GM23338 (cell line): Measurements from ENCODE around the gene CYB5RL. TPM values are rescaled to one million over a fixed set of nuclear protein-coding genes. Genes with fewer than 3 reads are reported as not detected.

Experiments used
- ATAC-seq: fragments of 200-7000 bp; cut with Tn5 transposase; 3 replicates; pipeline ENCODE4 v1.9.1; 2020
- DNase-seq: peaks from one replicate; pipeline ENCODE4 v3.0.0-alpha.2; 2015; ENCODE audit warnings: low spot score
- H2AFZ ChIP-seq: fragments of 200-600 bp; sonication (generic); 2 replicates; pipeline ENCODE4 v1.8.0; 2016; ENCODE audit warnings: antibody characterized with exemption, mild to moderate bottlenecking, moderate library complexity
- H3F3A ChIP-seq: fragments of 200-600 bp; sonication (generic); replicated peaks from 2 replicates; pipeline ENCODE4 v1.8.0; 2017; ENCODE audit warnings: antibody characterized with exemption, mixed run types, low read depth
- H3K27ac ChIP-seq: fragments of 200-600 bp; sonication (generic); 2 replicates; pipeline ENCODE4 v1.6.1; 2016; ENCODE audit warnings: low read depth
- H3K27me3 ChIP-seq: fragments of 200-600 bp; sonication (generic); 2 replicates; pipeline ENCODE4 v1.8.0; 2016; ENCODE audit warnings: mild to moderate bottlenecking, mixed run types, moderate library complexity; ENCODE audit not compliant: insufficient read depth
- H3K36me3 ChIP-seq: fragments of 200-600 bp; sonication (generic); 2 replicates; pipeline ENCODE4 v1.8.0; 2016; ENCODE audit warnings: mild to moderate bottlenecking; ENCODE audit not compliant: insufficient read depth
- H3K4me1 ChIP-seq: fragments of 200-600 bp; sonication (generic); 2 replicates; pipeline ENCODE4 v1.8.0; 2016; ENCODE audit warnings: mild to moderate bottlenecking, moderate library complexity; ENCODE audit not compliant: insufficient read depth
- H3K4me2 ChIP-seq: fragments of 200-600 bp; sonication (generic); 2 replicates; pipeline ENCODE4 v1.7.1; 2017; ENCODE audit warnings: mixed run types
- H3K4me3 ChIP-seq: fragments of 200-600 bp; sonication (generic); 2 replicates; pipeline ENCODE4 v1.6.1; 2016; ENCODE audit warnings: mixed run types
- H3K79me2 ChIP-seq: fragments of 200-600 bp; sonication (generic); replicated peaks from 2 replicates; pipeline ENCODE4 v1.8.0; 2017; ENCODE audit warnings: mild to moderate bottlenecking; ENCODE audit not compliant: insufficient read depth
- H3K9me2 ChIP-seq: fragments of 200-600 bp; sonication (generic); 2 replicates; pipeline ENCODE4 v1.8.0; 2017; ENCODE audit not compliant: insufficient read depth
- H4K20me1 ChIP-seq: fragments of 200-600 bp; sonication (generic); replicated peaks from 2 replicates; pipeline ENCODE4 v1.8.0; 2017; ENCODE audit warnings: mild to moderate bottlenecking; ENCODE audit not compliant: insufficient read depth
- H3K27ac Mint-ChIP-seq: 2 replicates; pipeline ENCODE4 v1.8.0; 2020; ENCODE audit warnings: inconsistent platforms, mild to moderate bottlenecking, moderate library complexity, mixed read lengths
- H3K27me3 Mint-ChIP-seq: 3 replicates; pipeline ENCODE4 v1.8.0; 2022; ENCODE audit warnings: low read depth, mild to moderate bottlenecking, moderate library complexity, mixed read lengths, inconsistent platforms; ENCODE audit not compliant: insufficient read depth, poor library complexity
- H3K36me3 Mint-ChIP-seq: 3 replicates; pipeline ENCODE4 v1.8.0; 2021; ENCODE audit warnings: low read depth, mild to moderate bottlenecking, inconsistent platforms, moderate library complexity, mixed read lengths
- H3K4me1 Mint-ChIP-seq: 3 replicates; pipeline ENCODE4 v1.8.0; 2020; ENCODE audit warnings: mild to moderate bottlenecking, inconsistent platforms, mixed read lengths
- H3K4me3 Mint-ChIP-seq: 3 replicates; pipeline ENCODE4 v1.8.0; 2021; ENCODE audit warnings: moderate library complexity, mild to moderate bottlenecking, inconsistent platforms, mixed read lengths
- H3K9me3 Mint-ChIP-seq: 3 replicates; pipeline ENCODE4 v1.8.0; 2020; ENCODE audit warnings: moderate library complexity, mild to moderate bottlenecking, inconsistent platforms, mixed read lengths
- CREB1 ChIP-seq: fragments of 250-450 bp; sonication (Bioruptor Pico); IDR thresholded peaks from 2 replicates; pipeline ENCODE4 v1.5.0; 2020; ENCODE audit warnings: low read depth, mild to moderate bottlenecking, moderate library complexity
- CTCF ChIP-seq, 2 experiments: fragments of 200-600 bp in 1 of 2; sonication (generic) in 1 of 2; conservative IDR thresholded peaks; 2 replicates each; pipeline versions ENCODE4 v1.5.1 to v1.6.1; 2016 to 2017; ENCODE audit warnings: antibody characterized with exemption in 2 of 2, low read depth in 2 of 2, mild to moderate bottlenecking in 2 of 2, moderate library complexity in 1 of 2
- ETS1 ChIP-seq: IDR thresholded peaks from 2 replicates; pipeline ENCODE4 v1.6.1; 2016; ENCODE audit warnings: antibody characterized with exemption
- EZH2 ChIP-seq: fragments of 200-600 bp; sonication (generic); IDR thresholded peaks from one replicate; pipeline ENCODE4 v1.8.0; 2017; ENCODE audit warnings: antibody characterized with exemption, mild to moderate bottlenecking, low read depth; ENCODE audit not compliant: unreplicated experiment
- EZH2phosphoT487 ChIP-seq: fragments of 200-600 bp; sonication (generic); IDR thresholded peaks from one replicate; pipeline ENCODE4 v1.8.1; 2018; ENCODE audit warnings: antibody characterized with exemption; ENCODE audit not compliant: unreplicated experiment
- JUNB ChIP-seq: IDR thresholded peaks from one replicate; pipeline ENCODE4 v1.6.1; 2016; ENCODE audit warnings: antibody characterized with exemption; ENCODE audit not compliant: unreplicated experiment
- NANOG ChIP-seq: IDR thresholded peaks from 2 replicates; pipeline ENCODE4 v1.6.1; 2016; ENCODE audit warnings: antibody characterized with exemption, borderline replicate concordance
- POLR2AphosphoS5 ChIP-seq: IDR thresholded peaks from 2 replicates; pipeline ENCODE4 v1.6.1; 2016; ENCODE audit warnings: antibody characterized with exemption, low read depth
- REST ChIP-seq: IDR thresholded peaks from one replicate; pipeline ENCODE4 v1.6.1; 2018; ENCODE audit warnings: antibody characterized with exemption; ENCODE audit not compliant: unreplicated experiment
- STAT1 ChIP-seq: IDR thresholded peaks from one replicate; pipeline ENCODE4 v1.6.1; 2016; ENCODE audit warnings: antibody characterized with exemption; ENCODE audit not compliant: unreplicated experiment
- ZNF114 ChIP-seq: fragments of 250-450 bp; sonication (Bioruptor Pico); IDR thresholded peaks from 2 replicates; pipeline ENCODE4 v1.5.0; 2020; ENCODE audit warnings: mild to moderate bottlenecking, moderate library complexity
- ZNF331 ChIP-seq: fragments of 250-450 bp; sonication (Bioruptor Pico); IDR thresholded peaks from 2 replicates; pipeline ENCODE4 v1.5.0; 2020; ENCODE audit warnings: low read depth, mild to moderate bottlenecking, moderate library complexity
- ZNF462 ChIP-seq: fragments of 250-450 bp; sonication (Bioruptor Pico); IDR thresholded peaks from 2 replicates; pipeline ENCODE4 v1.5.0; 2020; ENCODE audit warnings: mild to moderate bottlenecking, moderate library complexity
- polyA plus RNA-seq: library from polyadenylated mRNA; unstranded; fragments of >200 nt; fragmentation: Nextera tagmentation; extraction: Ambion mirVana; gene quantifications from 2 replicates; pipeline ENCODE4 v1.2.1, GENCODE V29; 2016
- total RNA-seq: library from RNA; depleted of rRNA; stranded (reverse); fragments of >200 nt; shearing (Covaris generic); gene quantifications from 2 replicates; pipeline ENCODE4 v1.2.3, GENCODE V29; 2014

CYB5RL gene
- total and polyA plus RNA-seq, 2 experiments from 2014 or later, result 5.9 to 11.5 TPM

- H3K4me1 ChIP-seq, result no peaks in the 10 kb centered on the region; the same call in 1 of the 2 replicates
- no peak within 1 kb of the TSS for H3K4me3 Mint-ChIP-seq
- H3K27me3 ChIP-seq, result no peaks in the 10 kb centered on the region
- no peaks in the 10 kb centered on the region for H3K9me2 ChIP-seq
- H3K9me3 Mint-ChIP-seq, result no peaks in the 10 kb centered on the region
- DNase-seq (no peak), ATAC-seq (no peak)
- no peak within 1 kb of the TSS for H3K4me2 ChIP-seq
- H3K27me3 Mint-ChIP-seq, result peaks cover 10% of the 10 kb centered on the region
- H3K36me3 ChIP-seq, result no peaks in the 10 kb centered on the region
- no peak within 1 kb of the TSS for H3K27ac ChIP-seq
- H3K4me1 Mint-ChIP-seq, result peaks cover 13% of the 10 kb centered on the region; the same call in 2 of the 3 replicates
- TF ChIP-seq POLR2AphosphoS5 (no peak), REST (no peak), ZNF114 (CRISPR knock-in tag) (no peak), ZNF462 (CRISPR knock-in tag) (no peak), STAT1 (no peak), ETS1 (no peak), EZH2 (no peak), CREB1 (no peak), CTCF (conservative IDR thresholded peaks at IDR 0.05; ENCODE audit: low read depth in 2 of 2) (no peak), JUNB (no peak), NANOG (no peak), ZNF331 (no peak), EZH2phosphoT487 (no peak)
- H3K27ac Mint-ChIP-seq, result peak within 1 kb of the TSS; percentile 57; the same call in 1 of the 2 replicates
- no peaks in the 10 kb centered on the region for H3K79me2 ChIP-seq
- peak within 1 kb of the TSS; percentile 61 for H2AFZ ChIP-seq
- no peaks in the 10 kb centered on the region; the same call in 1 of the 2 replicates for H4K20me1 ChIP-seq
- no peaks in the 10 kb centered on the region for H3K36me3 Mint-ChIP-seq
- no peaks in the 10 kb centered on the region for H3F3A ChIP-seq
- no peak within 1 kb of the TSS for H3K4me3 ChIP-seq
Measured at GRCh38 chr1:54152696-54153095, 47.1 kb downstream of the CYB5RL start, which contains the start of gene CDCP2. Gene CDCP2, minus strand, starts transcription at chr1:54153000. Its CDS starts 78 bp downstream, at chr1:54152922.
